H1 (cell line): ENCODE results near the gene TYRO3. TPM values are rescaled to one million over a fixed set of nuclear protein-coding genes. Genes with fewer than 3 reads are reported as not detected.

Experiments
- EZH2 ChIP-seq: fragments of 200-600 bp; sonication (generic); IDR thresholded peaks from 2 replicates; pipeline ENCODE4 v1.7.1; 2012; ENCODE audit warnings: low read depth, mild to moderate bottlenecking, moderate library complexity, low read length, inconsistent platforms; ENCODE audit not compliant: severe bottlenecking
- polyA plus RNA-seq, 7 experiments: library from polyadenylated mRNA; depleted of rRNA in 3 of 7; stranded (reverse) in 5 of 7; unstranded in 2 of 7; fragments of >200 nt in 5 of 7; fragments of 200-250 nt in 2 of 7; gene quantifications; 1 replicate in 5 of 7; 2 replicates in 1 of 7; 4 replicates in 1 of 7; pipeline versions ENCODE4 v1.2.1 to v1.2.3, GENCODE V29; 2011 to 2013; ENCODE audit warnings: missing spikeins in 2 of 7, mixed read lengths in 2 of 7
- total RNA-seq: library from RNA; stranded (reverse); fragmentation: NEBNext Ultra II Directional; extraction: Animal tissue kit (Norgen Biotek cat#: 25700); gene quantifications from 2 replicates; pipeline ENCODE4 v1.2.1, GENCODE V29; 2021
- TF ChIP-seq, protein P1 (sequence below): IDR thresholded peaks from 2 replicates; pipeline ENCODE4 v1.6.1; 2011; ENCODE audit warnings: low read length, improper control_type of control experiment

Gene TYRO3
- total and polyA plus RNA-seq, 2 of the 8 experiments (the other 6 are each of a cell fraction or from before 2014, with no cell fraction given), result 82.7 to 98.8 TPM

DNA sequence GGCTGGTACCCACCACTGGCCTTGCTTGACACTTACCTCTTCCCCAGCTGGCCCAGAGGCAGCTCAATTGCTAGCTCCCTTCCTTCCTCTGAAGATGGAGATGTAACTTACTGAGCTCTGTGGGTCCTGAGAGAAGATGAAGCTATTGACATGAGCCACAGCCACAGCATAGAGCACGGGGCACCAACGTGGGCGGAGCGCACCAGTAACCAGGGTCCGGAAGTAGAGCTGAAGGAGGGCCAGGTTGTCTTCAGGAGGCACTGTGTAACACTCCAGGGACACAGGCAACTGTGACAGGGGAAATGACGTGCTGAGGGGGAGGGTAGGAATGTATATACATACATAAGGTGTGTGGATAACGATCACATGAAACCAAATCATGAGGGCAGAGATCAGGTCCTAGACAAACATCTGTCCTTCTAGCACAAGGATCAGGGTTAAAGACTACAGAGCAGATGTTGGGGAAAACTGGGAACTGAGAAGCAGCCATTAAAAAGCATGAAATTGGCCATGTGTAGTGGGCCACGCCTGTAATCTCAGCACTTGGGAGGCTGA lies 41.0 kb upstream of the TYRO3 start (continued):
- TF ChIP-seq, protein P1, sequence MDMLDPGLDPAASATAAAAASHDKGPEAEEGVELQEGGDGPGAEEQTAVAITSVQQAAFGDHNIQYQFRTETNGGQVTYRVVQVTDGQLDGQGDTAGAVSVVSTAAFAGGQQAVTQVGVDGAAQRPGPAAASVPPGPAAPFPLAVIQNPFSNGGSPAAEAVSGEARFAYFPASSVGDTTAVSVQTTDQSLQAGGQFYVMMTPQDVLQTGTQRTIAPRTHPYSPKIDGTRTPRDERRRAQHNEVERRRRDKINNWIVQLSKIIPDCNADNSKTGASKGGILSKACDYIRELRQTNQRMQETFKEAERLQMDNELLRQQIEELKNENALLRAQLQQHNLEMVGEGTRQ, result no peak
- TF ChIP-seq EZH2, result no peak
- TF ChIP-seq, all 59 proteins: peak for 0
